AG04449 (cell line): Measurements from ENCODE around the gene LONP2.

Experiments used
- CTCF ChIA-PET: fragments of 350-600 bp; formaldehyde crosslinking; extraction: SDS; loops from one replicate; lab custom pipeline; 2021; ENCODE audit warnings: antibody characterized with exemption; lab: Yijun Ruan, JAX
- POLR2A ChIA-PET: fragments of 400-600, 350-600 bp; formaldehyde crosslinking; extraction: SDS; loops from one replicate; lab custom pipeline; 2020; ENCODE audit warnings: antibody characterized with exemption, inconsistent platforms; lab: Yijun Ruan, JAX
- DNase-seq: peaks from one replicate; pipeline ENCODE4 v3.0.0-alpha.2; 2010; ENCODE audit warnings: low read depth, low spot score
- H3K4me3 ChIP-seq: 2 replicates; pipeline ENCODE4 v1.5.1; 2011; ENCODE audit warnings: low read depth, mild to moderate bottlenecking, control low read depth, low read length
- TF ChIP-seq, protein P1 (sequence below): IDR thresholded peaks from one replicate; pipeline ENCODE4 v1.5.1; 2011; ENCODE audit warnings: mild to moderate bottlenecking, moderate library complexity, low read length, control low read depth, inconsistent platforms; ENCODE audit not compliant: insufficient read depth; ENCODE audit errors: missing control alignments

Gene LONP2

GRCh38 chr16:48204825-48205151, 39.3 kb upstream of the LONP2 start:
- ChIA-PET CTCF (no interaction called here), POLR2A (no interaction called here)
- DNase-seq = no peak
- H3K4me3 ChIP-seq = no peak overlapping the region
- TF ChIP-seq, protein P1, sequence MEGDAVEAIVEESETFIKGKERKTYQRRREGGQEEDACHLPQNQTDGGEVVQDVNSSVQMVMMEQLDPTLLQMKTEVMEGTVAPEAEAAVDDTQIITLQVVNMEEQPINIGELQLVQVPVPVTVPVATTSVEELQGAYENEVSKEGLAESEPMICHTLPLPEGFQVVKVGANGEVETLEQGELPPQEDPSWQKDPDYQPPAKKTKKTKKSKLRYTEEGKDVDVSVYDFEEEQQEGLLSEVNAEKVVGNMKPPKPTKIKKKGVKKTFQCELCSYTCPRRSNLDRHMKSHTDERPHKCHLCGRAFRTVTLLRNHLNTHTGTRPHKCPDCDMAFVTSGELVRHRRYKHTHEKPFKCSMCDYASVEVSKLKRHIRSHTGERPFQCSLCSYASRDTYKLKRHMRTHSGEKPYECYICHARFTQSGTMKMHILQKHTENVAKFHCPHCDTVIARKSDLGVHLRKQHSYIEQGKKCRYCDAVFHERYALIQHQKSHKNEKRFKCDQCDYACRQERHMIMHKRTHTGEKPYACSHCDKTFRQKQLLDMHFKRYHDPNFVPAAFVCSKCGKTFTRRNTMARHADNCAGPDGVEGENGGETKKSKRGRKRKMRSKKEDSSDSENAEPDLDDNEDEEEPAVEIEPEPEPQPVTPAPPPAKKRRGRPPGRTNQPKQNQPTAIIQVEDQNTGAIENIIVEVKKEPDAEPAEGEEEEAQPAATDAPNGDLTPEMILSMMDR = no peak

- H3K4me3 ChIP-seq = no peak overlapping the region
- CTCF ChIA-PET = interaction anchor here (1.6 kb wide), 1 partner anchor 424 kb away, joined by 4 read pairs; no protein-coding TSS in a partner anchor
- TF ChIP-seq, protein P1 = no peak
- POLR2A ChIA-PET = no interaction called here
- no peak for DNase-seq
These were observed 37.4 kb upstream of the LONP2 start for GRCh38 chr16:48206594-48207242.

DNA sequence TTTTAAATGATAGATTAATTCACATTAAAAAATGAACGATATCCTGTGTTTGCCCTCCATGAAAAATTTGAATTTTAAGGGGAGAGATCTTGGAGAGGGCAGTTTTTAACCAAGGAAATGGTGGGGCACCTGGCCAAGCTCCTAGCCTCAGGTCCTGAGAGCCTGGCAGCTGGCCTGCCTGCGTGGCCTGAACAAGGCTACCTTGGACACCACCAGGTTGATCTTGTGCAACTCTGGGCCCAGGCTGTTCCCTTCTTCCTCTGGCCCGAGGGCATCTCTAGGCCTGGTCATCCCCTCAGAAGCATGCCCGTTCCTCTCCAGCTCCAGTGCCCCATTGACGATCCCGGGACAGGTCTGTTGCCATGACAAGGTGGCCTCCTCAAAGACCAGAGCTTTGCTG, 33.4 kb upstream of the LONP2 start:
- TF ChIP-seq, protein P1 = no peak
- POLR2A ChIA-PET = no interaction called here
- no peak overlapping the region for H3K4me3 ChIP-seq
- DNase-seq = no peak
- CTCF ChIA-PET = interaction anchor here (1.1 to 1.6 kb wide), 3 partner anchors 21 to 412 kb away, joined by 5 to 7 read pairs (median 6); no protein-coding TSS in a partner anchor

DNA sequence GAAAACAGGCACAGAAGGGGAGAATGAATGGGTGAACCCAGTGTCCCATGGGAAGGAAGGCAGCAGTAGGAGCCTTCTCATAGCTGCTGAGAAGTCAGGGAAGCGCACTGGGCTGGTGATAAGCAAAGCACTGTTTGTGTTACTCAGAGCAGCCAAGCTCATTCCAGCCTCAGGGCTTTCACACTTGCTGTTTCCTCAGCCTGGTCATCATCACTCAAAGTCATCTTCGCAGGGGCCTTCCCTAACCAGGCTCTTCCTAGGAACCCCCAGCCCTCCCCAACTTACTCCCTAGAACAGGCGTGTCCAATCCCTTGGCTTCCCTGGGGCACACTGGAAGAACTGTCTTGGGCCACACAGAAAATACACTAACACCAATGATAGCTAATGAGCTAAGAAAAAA, 32.1 kb upstream of the LONP2 start:
- H3K4me3 ChIP-seq = no peak overlapping the region
- TF ChIP-seq, protein P1 = no peak
- ChIA-PET CTCF (interaction anchor here (0.9 to 1.6 kb wide), 6 partner anchors 20 to 1068 kb away, joined by 3 to 7 read pairs (median 4); partner anchors contain the start of gene NETO2), POLR2A (no interaction called here)
- no peak for DNase-seq

GRCh38 chr16:48215738-48216137, 28.4 kb upstream of the LONP2 start:
- ChIA-PET CTCF (no interaction called here), POLR2A (no interaction called here)
- no peak overlapping the region for H3K4me3 ChIP-seq
- TF ChIP-seq, protein P1 = no peak
- DNase-seq = no peak

DNA sequence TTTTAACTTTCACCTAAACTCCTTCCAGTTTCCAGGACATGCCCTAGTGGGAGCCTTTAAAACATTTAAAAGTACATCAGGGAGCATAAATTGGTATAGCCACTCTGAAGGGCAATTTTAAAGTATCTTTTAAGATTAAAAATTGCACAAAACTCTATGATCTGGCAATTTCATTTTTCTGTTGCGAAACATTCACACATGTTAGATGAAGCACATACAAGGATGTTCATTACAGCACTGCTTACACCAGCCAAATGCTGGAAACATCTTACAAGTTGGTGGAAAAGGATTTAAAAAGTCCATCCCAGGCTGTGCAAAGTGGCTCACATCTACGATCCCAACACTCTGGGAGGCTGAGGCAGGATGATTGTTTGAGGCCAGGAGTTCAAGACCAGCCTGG, 26.4 kb upstream of the LONP2 start:
- TF ChIP-seq, protein P1 = no peak
- ChIA-PET POLR2A (no interaction called here), CTCF (no interaction called here)
- H3K4me3 ChIP-seq = no peak overlapping the region
- no peak for DNase-seq
